GM23338 (cell line): ENCODE data around the gene MROH2B.

ENCODE experiments used
- CREB1 ChIP-seq: fragments of 250-450 bp; sonication (Bioruptor Pico); IDR thresholded peaks from 2 replicates; pipeline ENCODE4 v1.5.0; 2020; ENCODE audit warnings: low read depth, mild to moderate bottlenecking, moderate library complexity
- CTCF ChIP-seq, 2 experiments: fragments of 200-600 bp in 1 of 2; sonication (generic) in 1 of 2; conservative IDR thresholded peaks; 2 replicates each; pipeline versions ENCODE4 v1.5.1 to v1.6.1; 2016 to 2017; ENCODE audit warnings: antibody characterized with exemption in 2 of 2, low read depth in 2 of 2, mild to moderate bottlenecking in 2 of 2, moderate library complexity in 1 of 2
- EZH2 ChIP-seq: fragments of 200-600 bp; sonication (generic); IDR thresholded peaks from one replicate; pipeline ENCODE4 v1.8.0; 2017; ENCODE audit warnings: antibody characterized with exemption, mild to moderate bottlenecking, low read depth; ENCODE audit not compliant: unreplicated experiment
- EZH2phosphoT487 ChIP-seq: fragments of 200-600 bp; sonication (generic); IDR thresholded peaks from one replicate; pipeline ENCODE4 v1.8.1; 2018; ENCODE audit warnings: antibody characterized with exemption; ENCODE audit not compliant: unreplicated experiment
- JUNB ChIP-seq: IDR thresholded peaks from one replicate; pipeline ENCODE4 v1.6.1; 2016; ENCODE audit warnings: antibody characterized with exemption; ENCODE audit not compliant: unreplicated experiment
- NANOG ChIP-seq: IDR thresholded peaks from 2 replicates; pipeline ENCODE4 v1.6.1; 2016; ENCODE audit warnings: antibody characterized with exemption, borderline replicate concordance
- POLR2AphosphoS5 ChIP-seq: IDR thresholded peaks from 2 replicates; pipeline ENCODE4 v1.6.1; 2016; ENCODE audit warnings: antibody characterized with exemption, low read depth
- STAT1 ChIP-seq: IDR thresholded peaks from one replicate; pipeline ENCODE4 v1.6.1; 2016; ENCODE audit warnings: antibody characterized with exemption; ENCODE audit not compliant: unreplicated experiment
- ZNF114 ChIP-seq: fragments of 250-450 bp; sonication (Bioruptor Pico); IDR thresholded peaks from 2 replicates; pipeline ENCODE4 v1.5.0; 2020; ENCODE audit warnings: mild to moderate bottlenecking, moderate library complexity
- TF ChIP-seq, protein P1 (sequence below): IDR thresholded peaks from one replicate; pipeline ENCODE4 v1.6.1; 2018; ENCODE audit warnings: antibody characterized with exemption; ENCODE audit not compliant: unreplicated experiment

- TF ChIP-seq POLR2AphosphoS5 (no peak), CTCF (conservative IDR thresholded peaks at IDR 0.05; ENCODE audit: low read depth in 2 of 2) (no peak), EZH2 (no peak), ZNF114 (CRISPR knock-in tag) (no peak), EZH2phosphoT487 (no peak), STAT1 (no peak), JUNB (no peak), CREB1 (CRISPR knock-in tag) (no peak), NANOG (no peak)
- TF ChIP-seq, protein P1, sequence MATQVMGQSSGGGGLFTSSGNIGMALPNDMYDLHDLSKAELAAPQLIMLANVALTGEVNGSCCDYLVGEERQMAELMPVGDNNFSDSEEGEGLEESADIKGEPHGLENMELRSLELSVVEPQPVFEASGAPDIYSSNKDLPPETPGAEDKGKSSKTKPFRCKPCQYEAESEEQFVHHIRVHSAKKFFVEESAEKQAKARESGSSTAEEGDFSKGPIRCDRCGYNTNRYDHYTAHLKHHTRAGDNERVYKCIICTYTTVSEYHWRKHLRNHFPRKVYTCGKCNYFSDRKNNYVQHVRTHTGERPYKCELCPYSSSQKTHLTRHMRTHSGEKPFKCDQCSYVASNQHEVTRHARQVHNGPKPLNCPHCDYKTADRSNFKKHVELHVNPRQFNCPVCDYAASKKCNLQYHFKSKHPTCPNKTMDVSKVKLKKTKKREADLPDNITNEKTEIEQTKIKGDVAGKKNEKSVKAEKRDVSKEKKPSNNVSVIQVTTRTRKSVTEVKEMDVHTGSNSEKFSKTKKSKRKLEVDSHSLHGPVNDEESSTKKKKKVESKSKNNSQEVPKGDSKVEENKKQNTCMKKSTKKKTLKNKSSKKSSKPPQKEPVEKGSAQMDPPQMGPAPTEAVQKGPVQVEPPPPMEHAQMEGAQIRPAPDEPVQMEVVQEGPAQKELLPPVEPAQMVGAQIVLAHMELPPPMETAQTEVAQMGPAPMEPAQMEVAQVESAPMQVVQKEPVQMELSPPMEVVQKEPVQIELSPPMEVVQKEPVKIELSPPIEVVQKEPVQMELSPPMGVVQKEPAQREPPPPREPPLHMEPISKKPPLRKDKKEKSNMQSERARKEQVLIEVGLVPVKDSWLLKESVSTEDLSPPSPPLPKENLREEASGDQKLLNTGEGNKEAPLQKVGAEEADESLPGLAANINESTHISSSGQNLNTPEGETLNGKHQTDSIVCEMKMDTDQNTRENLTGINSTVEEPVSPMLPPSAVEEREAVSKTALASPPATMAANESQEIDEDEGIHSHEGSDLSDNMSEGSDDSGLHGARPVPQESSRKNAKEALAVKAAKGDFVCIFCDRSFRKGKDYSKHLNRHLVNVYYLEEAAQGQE = no peak
These were observed 49.5 kb upstream of the MROH2B start for GRCh38 chr5:41120600-41120999.
